ENCODE data around the gene LLGL1.

The LLGL1 gene

DNA sequence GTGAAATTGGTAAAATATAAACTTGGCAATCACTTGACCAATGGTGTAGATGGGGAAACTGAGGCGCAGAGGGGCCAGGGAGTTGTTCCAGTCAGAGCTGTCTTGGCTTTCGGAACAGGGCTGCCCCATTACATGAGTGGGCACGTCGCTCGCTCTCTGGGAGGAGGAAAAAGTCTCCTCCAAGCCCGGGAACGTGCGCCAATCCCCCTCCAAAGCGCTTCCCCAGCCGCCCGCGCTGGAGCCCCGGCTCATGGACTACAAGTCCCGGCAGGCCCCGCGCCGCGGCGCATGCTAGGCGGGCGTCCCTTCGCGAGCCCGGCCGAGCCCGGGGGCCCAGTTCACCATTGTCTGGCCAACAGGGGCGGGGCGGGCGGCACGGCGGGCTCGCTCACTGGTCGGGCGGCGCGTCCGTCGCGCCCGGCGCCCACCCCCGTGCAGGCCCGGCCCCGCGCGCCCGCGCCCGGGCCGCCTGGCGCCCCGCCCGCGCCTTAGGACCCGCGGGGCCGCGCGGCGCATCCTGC, at the start of gene LLGL1:
LLGL1 (plus strand) TSS at position 515 of the 521 bp plus-strand sequence. CDS start 48 bp downstream, outside the sequence.
- H3K27ac ChIP-seq = peak within 1 kb of the TSS; percentile 69; the same call in 1 of the 2 replicates
- TF ChIP-seq, protein P1, sequence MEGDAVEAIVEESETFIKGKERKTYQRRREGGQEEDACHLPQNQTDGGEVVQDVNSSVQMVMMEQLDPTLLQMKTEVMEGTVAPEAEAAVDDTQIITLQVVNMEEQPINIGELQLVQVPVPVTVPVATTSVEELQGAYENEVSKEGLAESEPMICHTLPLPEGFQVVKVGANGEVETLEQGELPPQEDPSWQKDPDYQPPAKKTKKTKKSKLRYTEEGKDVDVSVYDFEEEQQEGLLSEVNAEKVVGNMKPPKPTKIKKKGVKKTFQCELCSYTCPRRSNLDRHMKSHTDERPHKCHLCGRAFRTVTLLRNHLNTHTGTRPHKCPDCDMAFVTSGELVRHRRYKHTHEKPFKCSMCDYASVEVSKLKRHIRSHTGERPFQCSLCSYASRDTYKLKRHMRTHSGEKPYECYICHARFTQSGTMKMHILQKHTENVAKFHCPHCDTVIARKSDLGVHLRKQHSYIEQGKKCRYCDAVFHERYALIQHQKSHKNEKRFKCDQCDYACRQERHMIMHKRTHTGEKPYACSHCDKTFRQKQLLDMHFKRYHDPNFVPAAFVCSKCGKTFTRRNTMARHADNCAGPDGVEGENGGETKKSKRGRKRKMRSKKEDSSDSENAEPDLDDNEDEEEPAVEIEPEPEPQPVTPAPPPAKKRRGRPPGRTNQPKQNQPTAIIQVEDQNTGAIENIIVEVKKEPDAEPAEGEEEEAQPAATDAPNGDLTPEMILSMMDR (conservative IDR thresholded peaks at IDR 0.05) = no peak

DNA sequence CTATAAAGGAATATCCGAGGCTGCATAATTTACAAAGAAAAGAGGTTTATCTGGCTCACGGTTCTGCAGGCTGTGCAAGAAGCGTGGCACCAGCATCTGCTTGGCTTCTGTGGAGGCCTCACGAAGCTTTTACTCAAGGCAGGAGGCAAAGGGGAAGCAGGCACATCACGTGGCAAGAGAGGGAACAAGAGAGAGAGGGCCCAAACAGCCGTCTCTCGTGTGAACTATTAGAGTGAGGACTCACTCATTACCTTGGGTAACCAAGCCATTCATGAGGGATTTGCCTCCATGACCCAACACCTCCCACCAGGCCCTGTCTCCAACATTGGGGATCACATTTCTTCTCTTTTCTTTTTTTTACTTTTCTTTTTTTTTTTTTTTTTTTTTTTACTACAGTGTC, 49.3 kb upstream of the LLGL1 start:
- TF ChIP-seq, protein P1 (conservative IDR thresholded peaks at IDR 0.05) = no peak

DNA sequence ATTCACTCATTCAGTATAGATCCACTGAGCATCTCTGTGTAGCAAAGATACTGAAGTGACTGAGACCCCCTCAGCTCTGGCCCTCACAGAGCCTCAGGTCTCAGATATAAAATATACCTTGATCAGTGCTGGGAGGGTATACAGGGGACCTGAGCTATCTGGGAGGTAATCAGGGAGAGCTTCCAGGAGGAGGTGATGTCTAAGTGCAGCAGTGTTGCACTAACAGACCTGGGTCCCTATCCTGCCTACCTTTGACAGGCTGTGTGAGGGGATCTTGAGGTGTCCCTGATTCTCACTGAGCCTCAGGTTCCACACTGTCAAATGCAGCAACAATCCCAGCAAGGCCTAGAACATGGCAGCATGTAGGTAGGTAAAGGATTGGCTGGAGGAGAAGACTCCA, 48.3 kb upstream of the LLGL1 start:
- TF ChIP-seq, protein P1 (conservative IDR thresholded peaks at IDR 0.05) = no peak
- H3K27ac ChIP-seq = no peak overlapping the region

More for the DNA sequence above, 49.3 kb upstream of the LLGL1 start:
- H3K27ac ChIP-seq = no peak overlapping the region

DNA sequence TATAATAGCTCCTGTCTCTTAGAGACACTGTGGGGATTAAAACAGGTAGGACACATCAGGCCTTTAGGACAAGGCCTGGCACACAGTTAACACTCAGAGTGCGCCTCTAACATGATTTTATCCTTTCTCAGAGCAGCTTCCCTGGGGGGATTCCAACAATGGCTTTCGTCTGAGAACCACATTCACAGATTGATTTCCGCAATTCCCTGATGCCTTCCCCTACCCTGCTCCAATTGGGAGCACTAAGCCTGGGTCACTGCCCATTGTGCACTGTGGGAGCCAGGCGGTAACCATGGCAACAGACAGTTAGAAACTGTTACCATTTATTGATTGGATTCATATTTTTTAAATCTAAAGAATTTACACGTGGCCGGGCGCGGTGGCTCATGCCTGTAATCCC, 47.7 kb upstream of the LLGL1 start:
- H3K27ac ChIP-seq = no peak overlapping the region
- TF ChIP-seq, protein P1 (conservative IDR thresholded peaks at IDR 0.05) = no peak

DNA sequence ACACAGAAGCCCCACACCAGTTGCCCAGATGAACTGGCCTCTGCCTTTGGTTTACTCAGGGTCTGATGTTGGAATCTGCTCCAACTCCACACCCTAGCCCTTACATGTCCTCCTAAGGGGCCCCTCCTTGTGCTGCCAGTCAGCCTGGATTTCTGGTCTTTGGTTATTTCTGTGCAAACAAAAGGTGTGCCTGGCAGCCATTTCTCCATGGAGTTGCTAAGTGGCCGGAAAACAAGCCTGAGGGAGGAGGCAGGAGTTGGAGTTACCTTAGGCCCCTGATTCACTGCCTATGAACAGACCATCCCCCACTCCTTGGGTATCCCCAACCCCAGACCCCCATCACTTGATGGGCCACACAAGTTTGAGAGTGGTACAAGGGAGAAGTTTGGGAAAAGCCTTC, 46.2 kb upstream of the LLGL1 start:
- TF ChIP-seq, protein P1 (conservative IDR thresholded peaks at IDR 0.05) = no peak
- H3K27ac ChIP-seq = no peak overlapping the region

DNA sequence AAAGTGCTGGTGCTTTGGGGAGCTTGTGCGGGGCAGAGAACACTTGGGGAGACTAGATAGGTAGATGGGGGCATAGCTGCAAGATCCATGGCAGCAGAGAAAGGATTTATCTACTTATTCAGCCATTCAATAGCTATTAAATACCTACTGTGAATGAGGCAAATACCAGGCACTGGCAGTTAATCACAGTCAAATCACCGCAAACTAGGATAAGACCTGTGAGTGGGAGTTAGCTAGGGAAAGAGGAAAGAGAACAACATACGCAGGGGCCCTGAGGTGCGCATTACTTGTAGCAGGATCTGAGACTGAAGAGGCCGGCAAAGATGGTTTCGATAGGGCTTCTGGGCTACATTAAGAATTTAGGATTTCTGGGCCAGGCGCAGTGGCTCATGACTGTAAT, 45.6 kb upstream of the LLGL1 start:
- no peak overlapping the region for H3K27ac ChIP-seq
- TF ChIP-seq, protein P1 (conservative IDR thresholded peaks at IDR 0.05) = no peak

DNA sequence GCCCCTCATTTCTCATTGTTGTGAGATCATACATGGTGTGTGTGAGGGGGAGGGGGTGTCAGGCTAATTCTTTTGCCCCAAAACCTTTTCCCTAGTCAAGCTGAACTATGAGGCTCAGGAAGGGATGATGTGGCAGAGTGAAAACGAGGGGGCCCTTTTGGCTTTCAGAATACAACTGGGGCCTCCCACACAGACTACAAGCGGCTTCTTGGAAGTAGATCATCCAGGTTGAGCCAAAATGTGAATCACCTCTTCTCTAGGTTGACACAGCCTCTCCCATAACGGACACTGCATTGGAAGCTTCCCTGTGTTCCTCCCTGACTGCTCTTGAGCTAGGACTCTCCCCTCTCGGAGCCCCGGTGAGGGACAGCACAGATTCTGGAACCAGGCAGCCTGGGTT, 44.1 kb upstream of the LLGL1 start:
- TF ChIP-seq, protein P1 (conservative IDR thresholded peaks at IDR 0.05) = no peak
- H3K27ac ChIP-seq = peak overlapping the region; percentile 99

All from VCaP (cell line).